ENCODE measurements around the gene MAN1A2.

DNA sequence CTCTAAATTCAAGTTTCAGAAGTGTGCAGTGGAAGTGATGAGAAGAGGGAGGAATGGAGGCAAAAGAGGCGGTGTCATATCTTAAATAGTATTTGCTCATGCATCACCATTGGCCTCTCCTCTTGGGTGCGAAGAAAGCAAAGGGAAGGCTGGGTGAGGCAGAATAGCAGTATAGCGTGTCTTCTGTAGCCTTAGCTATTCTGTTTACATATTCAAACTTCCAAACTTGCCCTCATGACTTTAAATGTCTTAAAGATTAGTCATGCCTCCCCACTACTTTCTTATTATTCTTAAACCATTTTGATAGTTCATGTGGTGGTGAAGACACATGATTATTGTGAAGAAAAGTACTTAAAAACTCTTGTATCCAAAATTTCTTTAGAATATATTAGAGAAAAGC, 134.0 kb downstream of the MAN1A2 start:
- TF ChIP-seq BCL3 (IDR thresholded peaks at IDR 0.05; ENCODE audit: borderline replicate concordance, insufficient read depth, low read depth, low read length, poor library complexity, severe bottlenecking) (no peak), RAD21 (IDR thresholded peaks at IDR 0.05; ENCODE audit: insufficient read depth, low read depth, low read length) (no peak), MYC (IDR thresholded peaks at IDR 0.05; ENCODE audit: insufficient read depth, insufficient read length, insufficient replicate concordance, low read length, severe bottlenecking) (no peak), CTCF (IDR thresholded peaks at IDR 0.05 in 2 of 3, conservative IDR thresholded peaks at IDR 0.05 in 1 of 3; ENCODE audit: control insufficient read depth in 2 of 3, extremely low read depth in 1 of 3, insufficient read depth in 1 of 3, low read depth in 3 of 3, low read length in 3 of 3) (no peak), MXI1 (IDR thresholded peaks at IDR 0.05; ENCODE audit: low read depth, low read length) (no peak), POLR2A (IDR thresholded peaks at IDR 0.05; ENCODE audit: low read depth, low read length) (no peak), SIX5 (IDR thresholded peaks at IDR 0.05; ENCODE audit: low read depth, low read length, severe bottlenecking) (no peak), NFXL1 (IDR thresholded peaks at IDR 0.05; ENCODE audit: borderline replicate concordance) (no peak), ZNF274 (IDR thresholded peaks at IDR 0.05; ENCODE audit: insufficient read depth, insufficient read length) (no peak)
